Mucosa of rectum (tissue), 2 donors: Measurements from ENCODE around the gene LSAMP.

Source experiments
- H3K27ac ChIP-seq, 2 donors: one replicate each; pipeline ENCODE4 v1.7.0; 2013; ENCODE audit warnings: inconsistent platforms in 2 of 2, low read depth in 2 of 2, low read length in 2 of 2
- H3K27me3 ChIP-seq, 2 donors: one replicate each; pipeline ENCODE4 v1.7.0; 2013; ENCODE audit warnings: low read length in 2 of 2; ENCODE audit not compliant: control insufficient read depth in 2 of 2, insufficient read depth in 2 of 2
- H3K36me3 ChIP-seq, 2 donors: one replicate each; pipeline ENCODE4 v1.7.0; 2013; ENCODE audit warnings: low read length in 2 of 2; ENCODE audit not compliant: control insufficient read depth in 2 of 2, insufficient read depth in 2 of 2
- H3K4me1 ChIP-seq, 2 donors: one replicate each; pipeline ENCODE4 v1.7.0; 2013; ENCODE audit warnings: low read length in 2 of 2, mild to moderate bottlenecking in 1 of 2; ENCODE audit not compliant: control insufficient read depth in 2 of 2, insufficient read depth in 2 of 2
- H3K4me3 ChIP-seq, 2 donors: one replicate each; pipeline ENCODE4 v1.7.0; 2013; ENCODE audit warnings: low read length in 2 of 2
- H3K9ac ChIP-seq, 2 donors: one replicate each; pipeline ENCODE4 v1.7.0; 2013; ENCODE audit warnings: low read length in 2 of 2, low read depth in 1 of 2, mild to moderate bottlenecking in 1 of 2
- H3K9me3 ChIP-seq, 2 donors: one replicate each; pipeline ENCODE4 v1.7.0; 2013; ENCODE audit warnings: low read length in 2 of 2; ENCODE audit not compliant: control insufficient read depth in 2 of 2
- donor health status: healthy.
- donor health status: Normal muscosa, but diverticular disease.

Gene LSAMP

DNA sequence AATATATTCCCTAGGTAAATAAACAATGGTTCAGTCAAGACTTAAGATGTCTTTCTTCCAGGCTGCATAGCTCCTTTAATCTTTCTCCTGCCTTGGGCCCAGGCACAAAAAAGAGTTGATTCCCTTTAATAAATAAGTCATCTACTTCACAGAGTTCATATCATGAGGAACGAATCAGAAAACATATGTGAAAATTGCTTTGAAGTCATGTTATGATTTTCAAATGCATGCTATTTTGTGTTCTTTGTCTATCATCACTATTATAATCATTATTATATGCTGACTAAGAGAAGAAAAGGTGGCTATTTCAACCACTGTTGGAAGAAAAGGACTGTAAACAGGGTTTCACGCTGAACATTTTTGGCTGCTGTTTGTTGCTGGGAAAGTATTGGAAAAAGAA lies 70.4 kb downstream of the LSAMP start:
- Histone ChIP-seq H3K9me3 (no peaks in the 10 kb centered on the region), H3K27ac (no peak overlapping the region), H3K27me3 (no peaks in the 10 kb centered on the region), H3K4me1 (no peaks in the 10 kb centered on the region), H3K4me3 (no peak overlapping the region), H3K9ac (no peak overlapping the region), H3K36me3 (no peaks in the 10 kb centered on the region)

DNA sequence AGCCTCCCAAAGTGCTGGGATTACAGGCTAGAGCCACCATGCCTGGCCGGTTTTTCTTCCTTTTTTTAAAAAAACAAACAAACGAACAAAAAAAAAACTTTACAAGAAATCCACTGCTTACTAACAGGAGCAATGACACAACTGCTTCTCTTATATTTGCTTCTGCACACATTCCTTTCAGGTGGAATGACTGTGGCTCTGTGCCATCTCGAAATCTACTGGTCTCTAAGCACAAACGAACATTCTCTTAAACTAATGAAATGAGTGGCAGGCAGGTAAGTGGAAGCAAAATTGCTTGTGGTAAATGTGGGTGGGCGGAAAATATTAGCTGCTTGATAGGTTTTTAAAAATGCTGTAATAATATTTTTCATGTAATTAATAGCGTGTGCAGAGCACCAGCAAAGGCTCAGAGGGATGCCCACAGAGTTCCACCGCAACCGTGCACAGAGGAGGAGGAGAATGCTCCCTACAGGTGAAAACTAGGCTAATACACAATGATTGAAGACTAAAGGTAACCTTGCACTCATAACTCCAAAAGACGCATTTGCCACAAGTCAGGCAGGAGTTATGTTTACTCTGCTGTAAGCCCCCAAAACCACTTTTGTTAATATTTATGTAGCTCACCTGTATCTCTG lies 77.4 kb downstream of the LSAMP start:
- no peaks in the 10 kb centered on the region for H3K4me1 ChIP-seq
- no peaks in the 10 kb centered on the region for H3K36me3 ChIP-seq
- H3K9me3 ChIP-seq = no peaks in the 10 kb centered on the region
- H3K4me3 ChIP-seq = no peak overlapping the region
- no peak overlapping the region for H3K27ac ChIP-seq
- no peaks in the 10 kb centered on the region for H3K27me3 ChIP-seq
- no peak overlapping the region for H3K9ac ChIP-seq

DNA sequence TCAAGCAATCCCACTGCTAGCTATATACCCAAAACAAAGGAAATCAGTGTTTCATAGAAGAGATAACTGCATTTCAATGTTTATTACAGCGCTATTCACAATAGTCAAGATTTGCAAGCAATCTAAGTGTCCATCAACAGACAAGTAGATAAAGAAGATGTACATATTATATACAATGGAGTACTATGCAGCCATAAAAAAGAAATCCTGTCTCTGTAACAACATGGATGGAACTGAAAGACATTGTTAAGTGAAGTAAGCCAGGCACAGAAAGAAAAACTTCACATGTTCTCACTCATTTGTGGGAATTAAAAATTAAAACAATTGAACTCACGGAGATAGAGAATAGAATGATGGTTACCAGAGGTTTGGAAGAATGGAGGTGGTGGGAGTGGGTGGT lies 89.2 kb downstream of the LSAMP start:
- H3K9me3 ChIP-seq = no peaks in the 10 kb centered on the region
- no peak overlapping the region for H3K4me3 ChIP-seq
- H3K27me3 ChIP-seq = no peaks in the 10 kb centered on the region
- no peaks in the 10 kb centered on the region for H3K4me1 ChIP-seq
- no peak overlapping the region for H3K27ac ChIP-seq
- H3K36me3 ChIP-seq = no peaks in the 10 kb centered on the region
- H3K9ac ChIP-seq = no peak overlapping the region

DNA sequence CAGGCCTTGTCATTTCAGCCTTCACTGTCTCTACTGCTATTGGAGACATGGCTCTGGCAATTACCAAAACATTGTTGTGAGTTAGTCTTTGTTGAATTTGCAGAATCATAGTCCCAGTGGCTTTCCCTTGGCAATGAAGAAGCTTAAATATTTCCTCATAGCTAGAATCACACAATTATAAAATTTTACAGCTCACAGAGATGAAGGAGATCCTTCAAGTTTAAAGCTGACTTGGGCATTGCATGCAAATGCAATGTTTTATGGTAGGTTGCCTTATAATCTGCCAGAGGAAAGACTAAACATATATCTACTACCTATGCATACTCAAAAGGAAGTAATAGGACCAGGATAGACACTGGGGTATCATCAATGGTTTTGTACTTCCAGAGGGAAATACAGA lies 90.9 kb downstream of the LSAMP start:
- Histone ChIP-seq H3K4me3 (no peak overlapping the region), H3K4me1 (no peaks in the 10 kb centered on the region), H3K27me3 (no peaks in the 10 kb centered on the region), H3K27ac (no peak overlapping the region), H3K36me3 (no peaks in the 10 kb centered on the region), H3K9ac (no peak overlapping the region), H3K9me3 (no peaks in the 10 kb centered on the region)

DNA sequence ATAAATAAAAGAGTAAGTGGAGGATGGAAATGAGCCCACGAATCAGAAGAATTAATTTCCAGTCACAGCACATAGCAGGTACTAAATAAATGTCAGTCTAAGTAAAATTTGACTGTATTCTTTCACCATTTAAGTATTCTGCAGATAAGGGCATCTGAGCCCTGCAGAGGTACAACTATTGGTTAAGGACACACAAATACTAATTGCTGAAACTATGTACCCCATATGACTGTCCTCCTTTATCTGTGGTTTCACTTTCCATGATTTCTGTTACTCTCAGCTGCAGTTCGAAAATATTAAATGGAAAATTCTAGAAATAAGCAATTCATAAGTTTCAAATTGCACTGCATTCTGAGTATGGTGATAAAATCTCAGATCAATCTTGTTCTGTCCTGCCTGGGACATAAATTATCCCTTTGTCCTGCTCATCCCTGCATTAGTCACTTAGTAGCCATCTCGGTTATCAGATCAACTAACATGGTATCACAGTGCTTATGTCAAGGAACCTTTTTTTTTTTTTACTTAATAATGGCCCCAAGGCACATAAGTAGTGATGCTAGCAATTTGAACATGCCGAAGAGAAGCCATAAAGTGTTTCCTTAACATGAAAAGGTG lies 95.1 kb downstream of the LSAMP start:
- H3K36me3 ChIP-seq = no peaks in the 10 kb centered on the region
- no peak overlapping the region for H3K4me3 ChIP-seq
- no peak overlapping the region for H3K27ac ChIP-seq
- no peak overlapping the region for H3K9ac ChIP-seq
- no peaks in the 10 kb centered on the region for H3K27me3 ChIP-seq
- H3K4me1 ChIP-seq = no peaks in the 10 kb centered on the region
- no peaks in the 10 kb centered on the region for H3K9me3 ChIP-seq

DNA sequence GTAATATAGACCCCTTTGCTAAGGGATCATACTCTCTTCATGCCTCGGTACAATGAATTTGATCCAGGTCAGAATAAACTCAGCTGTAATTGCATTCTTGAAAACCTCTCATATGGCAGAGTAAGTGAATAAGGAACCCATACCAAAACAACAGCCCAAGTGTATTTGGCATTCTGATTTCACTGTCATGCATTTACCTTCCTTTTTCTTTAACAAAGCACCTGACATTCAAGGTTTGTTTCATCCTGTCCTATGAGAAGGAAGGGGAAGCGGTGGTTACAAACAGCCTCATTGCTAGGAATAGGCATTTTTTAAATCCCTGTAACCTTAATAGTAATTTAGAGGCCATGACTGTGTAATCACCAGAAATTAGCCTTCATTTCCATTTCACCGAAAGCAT lies 97.1 kb downstream of the LSAMP start:
- no peaks in the 10 kb centered on the region for H3K27me3 ChIP-seq
- no peak overlapping the region for H3K9ac ChIP-seq
- no peak overlapping the region for H3K4me3 ChIP-seq
- no peaks in the 10 kb centered on the region for H3K4me1 ChIP-seq
- H3K27ac ChIP-seq = no peak overlapping the region
- H3K9me3 ChIP-seq = no peaks in the 10 kb centered on the region
- H3K36me3 ChIP-seq = no peaks in the 10 kb centered on the region

DNA sequence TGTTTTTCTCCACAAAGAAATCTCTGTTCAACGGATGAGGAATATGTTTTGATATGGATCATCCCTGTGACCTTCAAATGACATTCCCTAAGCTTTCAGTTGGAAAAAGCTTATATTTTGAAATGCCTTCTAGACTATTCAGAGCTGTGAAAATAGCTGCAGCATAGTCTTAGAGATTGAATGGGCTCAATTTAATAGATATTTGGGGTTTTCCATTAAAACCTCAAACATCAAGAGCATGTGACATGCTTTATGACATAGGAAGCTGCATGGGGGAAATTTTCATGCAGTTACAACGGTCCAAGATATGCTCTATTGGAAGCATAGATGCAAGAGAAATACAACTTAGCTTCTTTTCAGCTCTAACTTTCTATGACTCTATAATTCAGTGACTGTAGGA lies 102.8 kb downstream of the LSAMP start:
- H3K9ac ChIP-seq = no peak overlapping the region
- H3K27me3 ChIP-seq = no peaks in the 10 kb centered on the region
- H3K4me3 ChIP-seq = no peak overlapping the region
- H3K9me3 ChIP-seq = no peaks in the 10 kb centered on the region
- no peaks in the 10 kb centered on the region for H3K4me1 ChIP-seq
- H3K36me3 ChIP-seq = no peaks in the 10 kb centered on the region
- no peak overlapping the region for H3K27ac ChIP-seq

DNA sequence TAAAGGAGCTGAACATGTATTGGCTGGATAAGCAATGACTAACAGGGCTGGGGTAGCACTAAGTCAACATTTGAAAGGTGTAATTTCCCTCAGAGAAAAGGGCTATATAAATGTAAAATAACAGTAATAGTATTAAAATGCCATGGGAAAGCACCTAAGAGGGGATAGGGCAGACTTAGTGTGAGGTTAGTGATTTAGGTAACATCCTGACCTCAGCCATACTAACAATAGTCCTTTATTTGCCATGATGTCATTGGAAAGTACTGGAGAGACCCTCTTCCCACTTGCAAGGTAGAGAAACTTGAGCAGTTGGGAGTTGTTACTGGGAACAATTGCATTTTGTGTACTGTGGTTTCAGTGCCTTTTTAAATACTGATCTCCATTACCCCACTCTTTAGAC lies 103.4 kb downstream of the LSAMP start:
- Histone ChIP-seq H3K36me3 (no peaks in the 10 kb centered on the region), H3K4me3 (no peak overlapping the region), H3K27ac (no peak overlapping the region), H3K27me3 (no peaks in the 10 kb centered on the region), H3K4me1 (no peaks in the 10 kb centered on the region), H3K9me3 (no peaks in the 10 kb centered on the region), H3K9ac (no peak overlapping the region)

DNA sequence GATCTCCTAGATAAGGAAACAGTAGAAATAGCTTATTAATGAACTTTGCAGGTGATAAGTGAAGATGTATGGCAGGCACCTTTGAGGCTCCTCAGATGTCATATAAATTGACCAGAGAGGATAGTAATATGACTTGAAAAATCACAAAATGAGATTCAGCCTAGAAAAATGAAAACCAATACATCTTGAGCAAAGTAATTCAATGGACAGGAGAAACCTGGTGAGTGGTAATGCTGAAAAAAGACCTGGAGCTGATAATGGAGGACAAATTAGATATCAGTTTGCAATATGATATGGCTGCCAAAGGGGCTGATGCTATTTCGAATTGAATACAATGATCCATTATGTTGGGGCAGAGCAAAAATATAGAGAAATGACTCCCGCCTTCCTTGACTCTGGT lies 103.9 kb downstream of the LSAMP start:
- Histone ChIP-seq H3K27ac (no peak overlapping the region), H3K4me1 (no peaks in the 10 kb centered on the region), H3K27me3 (no peaks in the 10 kb centered on the region), H3K4me3 (no peak overlapping the region), H3K36me3 (no peaks in the 10 kb centered on the region), H3K9me3 (no peaks in the 10 kb centered on the region), H3K9ac (no peak overlapping the region)

DNA sequence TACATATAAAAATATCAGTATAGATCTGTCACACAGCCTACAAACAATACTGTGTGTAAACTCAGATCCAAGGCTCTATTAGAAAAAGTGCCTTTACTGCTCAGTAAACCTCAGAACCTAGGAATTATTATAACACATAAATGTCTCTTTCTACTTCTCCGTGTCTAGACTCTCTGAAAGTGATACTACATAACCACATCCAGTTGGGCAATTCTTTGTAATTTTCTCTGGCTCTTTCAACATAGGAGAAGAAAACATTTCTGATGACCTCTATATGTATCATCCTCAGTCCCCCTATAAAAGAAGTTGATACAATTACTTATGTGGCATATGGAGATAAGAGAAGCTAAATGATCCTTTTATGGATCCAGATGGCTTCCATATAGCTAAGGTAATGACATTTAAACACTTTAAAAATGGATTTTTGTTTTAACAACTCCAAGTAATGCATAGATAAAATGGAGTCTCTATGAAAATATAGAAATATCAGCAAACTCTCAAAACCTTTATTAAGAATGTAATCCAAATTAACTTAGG lies 104.5 kb downstream of the LSAMP start:
- Histone ChIP-seq H3K36me3 (no peaks in the 10 kb centered on the region), H3K27me3 (no peaks in the 10 kb centered on the region), H3K4me3 (no peak overlapping the region), H3K4me1 (no peaks in the 10 kb centered on the region), H3K9me3 (no peaks in the 10 kb centered on the region), H3K27ac (no peak overlapping the region), H3K9ac (no peak overlapping the region)
